ENCODE data around the gene LPCAT1.
A peak's percentile ranks its signal among the peaks of the same experiment; 100 is the strongest.
"Not testable (repeated sequence)": the region's sequence is repeated elsewhere in the genome, so short reads cannot be mapped to it uniquely, and the experiment has no call there.

Gene LPCAT1, protein sequence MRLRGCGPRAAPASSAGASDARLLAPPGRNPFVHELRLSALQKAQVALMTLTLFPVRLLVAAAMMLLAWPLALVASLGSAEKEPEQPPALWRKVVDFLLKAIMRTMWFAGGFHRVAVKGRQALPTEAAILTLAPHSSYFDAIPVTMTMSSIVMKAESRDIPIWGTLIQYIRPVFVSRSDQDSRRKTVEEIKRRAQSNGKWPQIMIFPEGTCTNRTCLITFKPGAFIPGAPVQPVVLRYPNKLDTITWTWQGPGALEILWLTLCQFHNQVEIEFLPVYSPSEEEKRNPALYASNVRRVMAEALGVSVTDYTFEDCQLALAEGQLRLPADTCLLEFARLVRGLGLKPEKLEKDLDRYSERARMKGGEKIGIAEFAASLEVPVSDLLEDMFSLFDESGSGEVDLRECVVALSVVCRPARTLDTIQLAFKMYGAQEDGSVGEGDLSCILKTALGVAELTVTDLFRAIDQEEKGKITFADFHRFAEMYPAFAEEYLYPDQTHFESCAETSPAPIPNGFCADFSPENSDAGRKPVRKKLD

DNA sequence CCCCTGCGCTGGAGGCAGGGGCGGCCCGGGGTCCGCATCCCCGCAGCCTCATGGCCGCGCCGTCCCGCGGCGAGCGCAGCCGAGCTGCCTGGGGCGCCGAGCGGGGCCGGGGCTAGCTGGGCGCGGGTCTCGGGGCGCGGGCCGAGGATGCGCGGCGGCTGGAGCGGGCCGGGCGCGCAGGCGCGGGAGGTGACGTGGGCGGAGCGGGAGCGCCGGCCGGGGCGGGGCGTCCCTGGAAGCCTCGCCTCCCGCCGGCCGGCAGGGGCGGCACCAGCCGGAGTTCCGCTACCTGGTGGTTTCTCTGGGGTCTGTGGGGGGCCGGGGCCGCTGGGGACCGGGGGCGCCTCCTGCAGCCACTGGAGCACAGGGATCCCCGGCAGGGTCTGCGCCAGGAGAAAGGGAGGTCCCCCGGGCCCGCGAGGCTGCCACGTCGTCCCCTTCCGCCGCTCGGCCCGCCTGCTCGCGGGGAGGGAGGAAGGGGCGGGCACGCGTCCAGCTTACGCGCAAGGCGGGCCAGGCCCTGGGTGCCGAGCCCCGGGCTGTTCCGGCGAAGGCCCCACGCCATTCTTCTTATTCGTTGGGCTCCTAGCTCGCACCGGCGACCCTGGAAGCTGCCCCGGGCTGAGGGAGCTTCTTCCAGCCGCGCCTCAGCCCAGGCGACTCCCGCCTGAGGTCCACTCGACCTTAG is at the start of gene LPCAT1:
Gene LPCAT1, minus strand, starts transcription at position 168 of the 688 bp plus-strand sequence. Its CDS starts 116 bp downstream, at position 52.
- DNase-seq (ENCODE audit: low spot score), result peak; percentile 53

DNA sequence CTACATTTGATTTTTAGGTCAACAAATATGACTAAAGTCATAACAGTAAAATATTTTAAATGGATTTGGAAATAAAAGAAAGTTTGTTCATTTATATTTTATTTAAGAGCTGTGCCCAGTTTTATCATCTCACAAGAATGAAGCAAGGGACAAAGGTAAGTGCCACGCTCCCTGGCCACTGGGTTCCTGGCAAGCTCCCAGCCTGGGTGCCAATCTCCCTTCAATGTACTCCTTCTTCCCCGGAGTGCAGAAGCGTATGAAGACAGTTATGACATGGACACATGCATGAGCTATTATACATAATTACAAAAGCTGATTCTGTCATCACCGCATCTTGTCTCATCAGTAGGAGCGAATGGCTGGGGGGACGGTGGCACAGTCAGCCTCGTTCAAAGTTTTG is 48.1 kb upstream of the LPCAT1 start:
- DNase-seq (ENCODE audit: low spot score), result not testable (repeated sequence)

DNA sequence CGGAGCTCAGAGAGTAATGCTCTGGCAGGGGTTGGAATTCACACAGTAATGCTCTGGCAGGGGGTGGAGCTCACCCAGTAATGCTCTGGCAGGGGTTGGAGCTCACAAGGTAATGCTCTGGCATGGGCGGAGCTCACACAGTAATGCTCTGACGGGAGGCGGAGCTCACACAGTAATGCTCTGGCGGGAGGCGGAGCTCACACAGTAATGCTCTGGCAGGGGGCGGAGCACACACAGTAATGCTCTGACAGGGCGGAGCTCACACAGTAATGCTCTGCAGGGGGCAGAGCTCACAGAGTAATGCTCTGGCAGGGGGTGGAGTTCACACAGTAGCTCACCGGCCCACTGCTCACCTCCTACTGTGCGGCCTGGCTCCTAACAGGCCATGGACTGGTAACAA is 47.2 kb upstream of the LPCAT1 start:
- no peak for DNase-seq (ENCODE audit: low spot score)

DNA sequence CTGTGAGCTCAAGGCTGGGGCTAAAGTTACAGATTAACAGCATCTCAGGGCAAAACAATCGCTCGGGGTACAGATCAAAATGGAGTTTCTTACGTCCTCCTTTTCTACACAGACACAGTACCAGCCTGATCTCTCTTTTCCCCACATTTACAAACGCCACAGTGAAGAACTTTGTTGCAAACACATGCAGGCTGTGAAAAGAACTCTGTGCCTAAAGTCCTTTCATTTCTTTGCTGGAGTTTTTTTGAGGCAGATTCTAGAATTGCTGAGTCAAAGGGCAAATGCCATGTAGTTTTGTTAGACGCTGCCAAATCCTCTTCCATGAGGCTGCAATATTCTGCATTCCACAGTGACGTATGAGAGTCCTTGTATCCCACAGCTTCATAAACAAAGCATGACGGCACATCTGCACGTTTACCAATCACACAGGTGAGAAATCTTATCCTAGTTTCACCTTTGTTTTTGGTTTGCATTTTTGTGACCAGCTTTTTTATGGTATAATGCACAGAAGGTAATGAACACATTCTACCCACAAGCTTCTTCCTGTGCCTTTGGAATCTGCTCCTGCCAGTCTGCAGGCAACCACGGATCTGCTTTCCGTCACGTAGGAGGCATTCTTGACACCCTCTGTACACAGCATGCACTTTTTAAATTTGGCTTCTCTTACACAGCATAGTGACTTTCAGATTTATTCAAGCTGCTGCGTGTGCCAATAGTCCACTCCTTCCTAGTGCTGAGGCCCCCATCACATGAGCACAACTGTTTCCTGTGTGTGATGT is 44.6 kb upstream of the LPCAT1 start:
- no peak for DNase-seq (ENCODE audit: low spot score)

DNA sequence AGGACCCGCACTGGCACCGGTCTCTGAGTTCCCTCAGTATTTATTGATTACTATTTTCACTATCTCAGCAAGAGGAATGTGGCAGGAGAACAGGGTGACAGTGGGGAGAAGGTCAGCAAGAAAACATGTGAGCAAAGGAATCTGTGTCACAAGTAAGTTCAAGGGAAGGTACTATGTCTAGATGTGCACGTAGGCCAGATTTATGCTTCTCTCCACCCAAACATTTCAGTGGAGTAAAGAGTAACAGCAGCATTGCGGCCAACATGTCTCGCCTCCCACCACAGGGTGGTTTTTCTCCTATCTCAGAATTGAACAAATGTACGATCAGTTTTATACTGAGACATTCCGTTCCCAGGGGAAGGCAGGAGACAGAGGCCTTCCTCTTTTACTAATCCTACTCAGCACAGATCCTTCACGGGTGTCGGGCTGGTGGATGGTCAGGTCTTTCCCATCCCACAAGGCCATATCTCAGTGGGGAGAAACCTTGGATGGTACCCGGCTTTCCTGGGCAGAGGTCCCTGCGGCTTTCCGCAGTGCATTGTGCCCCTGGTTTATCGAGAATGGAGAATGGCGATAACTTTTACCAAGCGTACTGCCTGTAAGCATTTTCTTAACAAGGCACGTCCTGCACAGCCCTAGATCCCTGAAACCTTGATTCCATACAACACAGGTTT is 43.9 kb upstream of the LPCAT1 start:
- DNase-seq (ENCODE audit: low spot score), result not testable (repeated sequence)

DNA sequence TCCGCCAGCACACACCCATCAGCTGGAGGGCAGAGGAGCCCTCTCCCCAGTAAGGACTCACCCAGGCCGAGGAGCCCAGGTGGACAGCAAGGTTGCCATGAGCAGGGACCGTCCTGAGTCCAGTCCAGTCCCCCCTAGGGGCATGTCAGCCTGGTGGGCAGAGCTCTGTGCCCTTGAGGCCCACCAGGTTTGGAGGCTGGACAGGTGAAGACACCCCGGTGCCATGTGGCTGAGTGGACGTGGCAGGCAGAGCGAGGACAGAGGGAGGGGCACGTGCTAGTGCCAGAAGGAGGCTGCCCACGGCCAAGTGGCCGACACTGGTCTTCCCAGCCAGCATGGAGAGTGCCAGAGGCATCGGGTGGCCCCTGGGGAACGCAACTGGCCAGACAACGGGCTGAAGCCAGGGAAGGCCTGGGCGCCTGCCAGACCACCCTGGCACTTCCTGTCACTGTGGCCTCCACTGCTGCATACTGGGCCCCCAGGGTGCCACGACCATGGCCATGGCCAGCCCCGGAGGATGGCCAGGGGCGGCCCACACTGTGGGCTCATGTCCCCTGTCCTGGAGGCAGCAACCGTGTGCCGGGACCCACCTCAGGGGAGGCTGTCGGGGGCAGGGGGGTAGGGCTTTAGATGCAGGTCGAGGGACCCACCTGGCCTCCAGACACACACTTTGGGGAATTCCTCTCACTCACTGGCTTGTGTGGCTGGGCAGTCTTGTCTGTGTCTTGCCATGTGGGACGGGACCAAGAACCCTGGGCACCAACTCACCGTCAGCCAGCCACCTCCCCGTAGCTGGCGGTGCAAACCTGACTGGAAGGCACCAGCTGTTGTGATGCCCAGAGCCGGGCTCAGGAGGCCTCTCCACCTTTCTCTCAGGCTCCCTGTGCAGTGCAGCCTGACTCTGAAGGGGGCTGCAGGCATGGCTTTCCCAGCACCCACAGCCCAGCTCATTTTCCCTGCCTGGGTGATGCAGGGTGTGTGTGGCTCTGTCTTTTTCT is 42.3 kb upstream of the LPCAT1 start:
- no peak for DNase-seq (ENCODE audit: low spot score)

DNA sequence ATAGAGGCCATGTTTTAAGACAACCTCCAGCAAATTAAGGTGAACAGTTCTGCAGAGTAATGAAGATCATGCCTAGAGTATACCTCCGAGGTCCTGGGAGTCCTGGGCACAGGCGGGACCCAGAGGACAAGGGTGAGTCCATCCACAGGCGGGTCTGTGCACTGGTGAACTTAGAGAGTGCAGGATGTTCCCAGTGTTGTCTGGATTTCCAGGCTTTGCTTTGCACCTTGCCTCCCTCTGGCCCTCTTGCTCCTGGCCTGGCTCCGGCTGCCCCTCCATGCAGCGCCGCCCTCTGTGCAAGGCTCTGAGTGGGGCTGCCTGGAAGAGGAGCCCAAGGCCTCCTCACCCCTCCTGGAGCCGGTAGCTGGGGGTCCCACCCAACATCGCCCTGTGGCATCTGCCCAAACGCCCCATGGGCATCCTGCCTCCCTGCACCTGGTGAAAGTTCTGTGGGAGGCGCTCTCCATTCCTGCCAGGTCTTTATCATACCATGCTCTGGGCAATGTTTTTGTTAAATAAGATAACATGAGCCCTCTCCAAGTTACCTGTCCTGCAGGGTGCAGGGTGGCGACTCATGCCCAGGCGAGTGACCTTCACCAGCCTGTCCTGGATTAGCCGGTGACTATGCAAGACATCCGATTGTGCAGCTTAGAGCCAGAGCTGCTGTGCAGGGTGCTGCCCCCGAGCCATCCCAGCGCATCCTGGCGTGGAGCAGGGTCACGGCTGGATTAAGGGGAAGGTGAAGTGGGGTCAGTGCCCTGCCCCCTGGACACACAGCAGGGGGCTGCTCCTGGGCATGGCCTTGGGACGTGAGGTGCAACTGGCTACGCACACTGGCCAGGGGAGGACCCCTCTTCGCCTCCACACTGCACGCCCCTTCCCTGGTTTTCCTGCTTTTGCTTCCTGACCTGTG is 41.3 kb upstream of the LPCAT1 start:
- no peak for DNase-seq (ENCODE audit: low spot score)

DNA sequence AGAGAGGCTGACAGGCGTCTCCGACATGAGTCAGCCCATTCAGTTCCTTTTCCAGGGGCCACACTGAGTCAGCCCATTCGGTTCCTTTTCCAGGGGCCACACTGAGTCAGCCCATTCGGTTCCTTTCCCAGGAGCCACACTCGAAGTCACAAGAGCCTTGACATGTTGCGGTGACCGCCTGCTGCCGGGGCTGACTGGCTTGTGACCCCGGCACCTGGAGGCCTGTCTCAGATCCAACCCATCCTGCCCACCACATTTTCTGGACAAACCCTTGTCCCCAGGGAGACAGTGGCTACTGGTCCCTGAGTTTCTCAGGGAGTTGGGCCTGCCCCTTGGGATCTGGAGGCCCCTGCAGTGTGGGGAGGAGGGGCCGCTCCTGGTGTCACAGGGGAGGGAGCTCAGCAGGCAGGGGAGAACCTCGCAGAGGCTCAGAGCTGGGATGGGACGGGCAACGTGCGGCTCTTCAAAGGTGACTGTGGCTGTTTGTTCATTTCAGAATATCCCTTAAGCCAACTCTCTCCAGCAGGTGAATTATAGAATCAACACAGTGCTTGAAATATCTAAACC is 40.5 kb upstream of the LPCAT1 start:
- DNase-seq (ENCODE audit: low spot score), result peak; percentile 19

DNA sequence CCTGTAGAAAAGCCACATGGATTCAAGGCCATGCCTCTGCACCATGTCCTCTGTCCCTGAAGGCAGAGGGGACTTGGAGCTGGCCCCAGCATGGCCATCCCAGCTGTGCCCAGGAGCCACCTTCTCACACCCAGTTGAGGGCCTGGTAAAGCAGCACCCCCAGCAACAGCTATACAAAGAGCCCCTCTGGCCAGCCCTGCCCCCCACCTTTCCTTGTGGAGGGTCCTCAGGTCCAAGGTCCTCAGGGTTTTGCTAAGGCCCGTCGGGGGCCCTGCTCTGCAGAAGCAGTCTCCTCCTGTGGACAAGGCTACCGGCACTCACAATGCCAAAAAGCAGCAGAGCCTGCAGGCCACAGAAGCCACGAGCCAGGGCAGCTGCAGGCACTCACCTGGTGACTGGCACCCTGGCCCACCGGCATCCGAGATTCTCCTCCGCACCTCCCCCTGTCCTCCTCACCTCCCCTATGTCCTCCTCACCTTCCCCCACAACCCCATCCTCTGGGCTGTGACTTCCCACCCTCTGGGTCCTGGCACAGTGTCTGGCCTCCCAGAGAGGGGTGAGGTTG is 39.9 kb upstream of the LPCAT1 start:
- peak; percentile 18 for DNase-seq (ENCODE audit: low spot score)

DNA sequence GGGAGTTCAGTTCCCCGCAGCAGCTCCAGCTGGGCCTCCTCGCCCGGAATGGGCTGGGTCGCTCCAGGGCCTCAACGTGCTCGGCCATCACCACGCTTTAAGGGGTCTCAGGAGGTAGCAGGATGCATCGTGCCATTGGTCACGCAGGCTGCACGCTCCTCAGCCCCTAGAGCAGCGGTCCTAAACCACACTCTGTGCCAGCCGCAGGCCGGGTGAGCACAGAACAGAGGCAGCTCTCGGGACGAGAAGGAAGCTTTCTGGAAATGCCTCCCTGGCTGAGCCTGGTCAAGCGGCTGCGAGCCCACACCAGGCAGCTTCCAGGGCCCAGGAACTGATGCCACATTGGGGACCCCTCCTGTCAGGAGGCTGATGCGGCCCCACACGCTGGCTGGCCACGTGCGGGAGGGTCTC is 39.3 kb upstream of the LPCAT1 start:
- DNase-seq (ENCODE audit: low spot score), result no peak

DNA sequence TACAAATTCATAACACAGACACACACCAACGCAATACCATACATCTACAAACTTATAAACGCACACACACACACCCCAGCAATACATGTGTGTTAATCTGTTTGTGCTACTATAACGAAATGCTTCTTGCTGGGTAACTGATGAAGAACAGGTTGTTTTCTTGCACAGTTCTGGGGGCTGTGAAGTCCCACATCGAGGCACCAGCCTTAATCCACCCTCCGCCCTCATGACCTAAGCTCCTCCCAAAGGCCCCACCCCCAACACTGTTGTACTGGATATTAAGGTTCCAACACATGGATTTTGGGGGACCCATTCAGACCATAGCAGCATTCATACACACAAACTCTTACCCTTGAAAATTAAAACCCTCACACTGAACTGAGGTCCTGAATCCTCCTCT is 38.8 kb upstream of the LPCAT1 start:
- DNase-seq (ENCODE audit: low spot score), result no peak

DNA sequence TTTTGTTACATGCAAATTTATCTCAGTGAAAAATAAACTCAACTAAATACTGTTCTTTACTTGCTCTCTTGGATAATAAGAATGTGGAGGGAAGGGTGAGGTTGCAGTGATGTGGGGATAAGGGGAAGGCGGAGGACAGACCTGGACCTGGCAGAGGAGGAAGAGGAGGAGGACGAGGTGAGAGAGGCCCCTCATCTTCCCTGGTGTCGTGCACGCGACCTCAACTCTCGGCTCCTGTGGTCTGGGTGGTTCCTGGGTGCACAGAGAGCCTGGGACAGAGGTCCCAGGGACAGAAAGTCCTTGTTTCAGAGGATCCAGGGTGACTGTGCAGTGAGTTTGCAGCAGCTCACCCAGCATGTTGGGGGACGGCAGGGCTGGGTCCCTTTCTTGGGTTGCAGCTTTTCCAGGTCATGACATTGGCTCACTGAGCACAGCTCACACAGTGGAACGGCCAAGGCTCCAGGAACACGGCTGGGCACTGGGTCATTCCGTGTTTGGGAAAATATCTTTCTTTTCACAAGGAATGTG is 37.7 kb upstream of the LPCAT1 start:
- DNase-seq (ENCODE audit: low spot score), result no peak

DNA sequence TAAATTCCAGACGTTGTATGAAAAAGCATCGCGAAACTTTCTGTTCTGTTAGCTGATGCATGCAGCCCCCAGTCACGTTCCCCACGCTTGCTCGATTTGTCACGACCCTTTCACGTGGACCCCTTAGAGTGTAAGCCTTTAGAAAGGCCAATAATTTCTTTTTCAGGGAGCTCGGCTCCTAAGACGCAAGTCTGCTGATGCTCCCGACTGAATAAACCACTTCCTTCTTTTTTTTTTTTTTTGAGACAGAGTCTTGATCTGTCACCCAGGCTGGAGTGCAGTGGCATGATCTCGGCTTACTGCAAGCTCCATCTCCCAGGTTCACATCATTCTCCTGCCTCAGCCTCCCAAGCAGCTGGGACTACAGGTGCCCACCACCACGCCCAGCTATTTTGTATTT is 36.7 kb upstream of the LPCAT1 start:
- DNase-seq (ENCODE audit: low spot score), result not testable (repeated sequence)

DNA sequence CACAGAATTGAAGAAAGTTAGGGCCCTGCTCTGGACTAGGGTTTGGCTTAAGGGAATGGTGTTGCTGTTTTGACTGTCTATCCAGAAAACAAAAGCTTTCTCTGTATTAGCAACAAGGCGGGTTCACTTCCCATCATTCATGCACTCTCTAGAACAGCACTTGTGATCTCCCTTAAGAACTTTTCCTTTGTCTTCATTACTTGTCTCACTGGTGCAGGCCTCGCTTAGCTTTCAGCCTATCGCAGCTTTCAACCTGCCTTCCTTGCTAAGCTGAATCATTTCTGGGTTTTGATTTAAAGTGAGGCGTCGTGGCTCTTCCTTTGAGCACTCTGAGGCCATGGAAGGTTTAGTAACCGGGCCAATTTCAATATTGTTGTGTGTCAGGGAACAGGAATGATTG is 35.2 kb upstream of the LPCAT1 start:
- no peak for DNase-seq (ENCODE audit: low spot score)

DNA sequence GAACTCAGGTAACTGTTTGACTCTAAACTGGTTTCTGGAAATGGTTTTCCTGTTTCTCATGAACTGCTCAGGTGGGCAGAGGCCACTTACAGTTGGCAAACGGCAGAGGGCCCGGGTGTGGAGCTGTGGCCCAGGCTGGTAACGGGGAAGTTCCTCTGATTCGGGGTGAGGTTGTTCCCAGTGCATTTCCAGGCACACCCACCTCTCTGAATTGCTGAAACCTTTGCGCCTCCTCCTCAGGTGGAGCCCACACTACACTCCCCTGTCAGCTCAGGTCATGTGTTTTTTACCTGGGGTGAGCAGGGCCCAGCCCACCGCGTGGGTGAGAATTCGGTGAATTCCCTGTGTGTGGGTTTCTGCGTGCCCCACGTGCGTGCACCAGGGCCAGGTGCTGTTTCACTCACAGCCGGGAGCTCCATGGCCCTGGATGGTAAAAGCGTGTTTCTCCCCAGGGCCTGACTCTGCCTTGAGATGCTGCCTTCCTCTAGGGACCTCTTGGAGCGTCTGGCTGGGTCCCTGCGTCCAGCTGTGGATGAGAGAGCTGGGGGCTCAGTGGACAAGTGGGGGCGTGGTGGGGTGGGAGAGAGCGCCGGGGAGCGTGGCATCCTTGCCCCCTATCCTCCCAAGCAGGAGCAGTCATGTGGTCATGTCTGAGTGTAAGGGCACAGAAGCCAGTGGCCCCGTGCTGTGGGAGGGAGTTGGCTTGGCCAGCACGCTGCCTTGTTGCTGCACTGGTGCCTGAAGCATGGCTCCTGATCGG is 33.5 kb upstream of the LPCAT1 start:
- DNase-seq (ENCODE audit: low spot score), result no peak

DNA sequence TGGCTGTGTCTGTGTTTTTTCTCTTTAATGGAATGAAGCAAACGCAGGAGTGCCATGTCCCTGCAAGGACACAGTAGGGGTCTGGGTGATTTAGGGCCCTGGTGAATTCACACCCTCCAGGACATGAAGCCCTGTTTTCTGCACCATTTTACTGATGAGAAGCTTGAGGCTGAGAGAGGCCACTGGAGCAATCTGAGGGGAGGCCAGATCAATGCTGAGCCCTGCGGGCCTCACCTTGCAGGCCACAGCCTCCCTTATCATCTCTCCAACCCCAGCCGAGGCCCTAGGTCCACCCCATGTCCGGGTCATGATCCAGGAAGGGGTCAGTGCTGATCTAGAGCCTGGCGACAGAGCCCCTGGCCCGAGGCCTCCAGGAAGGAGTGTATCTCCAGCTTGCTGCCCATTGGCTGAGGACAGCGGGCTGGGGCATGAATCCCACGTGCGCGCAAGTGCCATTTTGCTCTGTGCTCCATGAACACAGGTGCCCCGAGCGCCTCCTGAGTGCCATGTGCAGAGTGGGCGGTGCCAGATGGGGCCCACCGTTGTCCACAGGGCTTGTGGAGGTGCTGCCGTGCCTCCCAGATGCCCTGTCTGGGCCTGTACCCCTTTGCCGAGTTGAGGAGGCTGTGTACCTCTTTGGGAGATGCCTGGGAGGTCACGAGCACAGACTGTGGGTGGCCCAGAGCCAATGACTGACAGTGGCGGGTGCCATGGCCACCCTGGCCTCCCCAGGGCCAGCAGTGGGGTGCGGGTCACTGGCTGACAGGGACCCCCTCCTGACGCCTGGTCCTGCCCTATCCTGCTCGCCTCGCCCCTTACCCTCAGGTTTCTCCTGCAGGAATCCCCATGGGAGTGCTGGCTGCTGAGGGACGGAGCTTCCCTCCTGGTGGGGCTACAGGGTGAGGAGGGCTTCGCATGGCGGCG is 32.3 kb upstream of the LPCAT1 start:
- no peak for DNase-seq (ENCODE audit: low spot score)

Data from pons (tissue), 1 donor.